HG03097 (cell line): ENCODE data around the gene TNFSF9.
"Not testable (repeated sequence)": the region's sequence is repeated elsewhere in the genome, so short reads cannot be mapped to it uniquely, and the experiment has no call there.

Source experiments
- ATAC-seq: cut with Tn5 transposase; IDR thresholded peaks from one replicate; pipeline ENCODE4 v1.9.1; 2021; ENCODE audit not compliant: unreplicated experiment, low FRiP score

Gene TNFSF9

GRCh38 chr19:6568010-6568526, 37.2 kb downstream of the TNFSF9 start:
- ATAC-seq, result no peak

GRCh38 chr19:6568816-6569215, 38.0 kb downstream of the TNFSF9 start:
- ATAC-seq, result no peak

GRCh38 chr19:6570764-6571163, 39.9 kb downstream of the TNFSF9 start:
- ATAC-seq, result no peak

GRCh38 chr19:6571167-6571566, 40.3 kb downstream of the TNFSF9 start:
- ATAC-seq, result no peak

GRCh38 chr19:6572217-6572616, 41.4 kb downstream of the TNFSF9 start:
- no peak for ATAC-seq

GRCh38 chr19:6573350-6573749, 42.5 kb downstream of the TNFSF9 start:
- ATAC-seq, result no peak

GRCh38 chr19:6576869-6577475, 46.1 kb downstream of the TNFSF9 start:
- ATAC-seq, result no peak

GRCh38 chr19:6577476-6578125, 46.8 kb downstream of the TNFSF9 start:
- ATAC-seq, result peak; percentile 78

GRCh38 chr19:6579450-6580178, 48.8 kb downstream of the TNFSF9 start:
- no peak for ATAC-seq

- ATAC-seq, result no peak
Observed at GRCh38 chr19:6580313-6580712, 49.5 kb downstream of the TNFSF9 start.

- not testable (repeated sequence) for ATAC-seq
Observed at GRCh38 chr19:6582515-6583484, 52.0 kb downstream of the TNFSF9 start.
